Germinal center (tissue), 1 donor: ENCODE data around the gene OTUD7B.
"Not testable (repeated sequence)": the region's sequence is repeated elsewhere in the genome, so short reads cannot be mapped to it uniquely, and the experiment has no call there.

Experiments
- DNase-seq: peaks from one replicate; pipeline ENCODE4 v3.0.0; 2012; ENCODE audit warnings: mixed read lengths, low spot score

Gene OTUD7B

DNA sequence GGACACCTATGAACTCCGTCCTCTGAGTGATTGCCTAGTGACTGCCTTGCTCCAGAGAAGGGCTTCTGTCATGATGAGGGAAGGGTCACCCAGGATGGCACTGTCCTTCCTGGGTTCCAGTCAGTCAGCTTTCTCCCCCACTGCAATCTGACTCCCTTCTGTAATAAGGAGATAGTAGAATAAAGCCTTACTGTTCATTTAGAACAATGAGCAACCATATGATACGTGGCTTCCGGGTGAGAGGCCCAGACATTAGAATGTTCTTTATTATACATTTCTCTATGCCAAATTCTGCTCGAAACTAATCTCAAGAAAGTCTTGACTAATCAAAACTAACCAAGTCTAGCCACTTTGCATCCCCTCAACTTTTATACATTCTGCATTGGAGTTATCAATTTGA lies 65.3 kb downstream of the OTUD7B start:
- DNase-seq, result no peak

DNA sequence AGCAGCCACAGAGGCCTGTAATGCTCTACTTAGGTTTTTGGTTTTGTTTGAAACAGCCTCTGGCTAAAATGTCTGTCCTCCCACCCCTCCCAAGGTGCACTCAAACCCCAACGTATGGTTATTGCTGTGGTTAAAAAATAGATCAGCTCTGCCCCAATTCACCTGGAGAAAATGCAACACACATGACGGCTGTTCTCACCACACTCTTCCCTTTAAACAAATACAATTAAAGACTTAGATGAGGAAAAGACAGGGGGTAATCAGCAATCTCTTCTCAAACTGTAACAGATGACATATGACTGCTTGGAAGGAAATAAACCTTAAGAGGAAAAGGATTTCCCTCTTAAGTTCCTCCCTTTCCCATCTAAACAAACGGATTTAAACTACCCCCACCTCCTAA lies 67.6 kb downstream of the OTUD7B start:
- no peak for DNase-seq

DNA sequence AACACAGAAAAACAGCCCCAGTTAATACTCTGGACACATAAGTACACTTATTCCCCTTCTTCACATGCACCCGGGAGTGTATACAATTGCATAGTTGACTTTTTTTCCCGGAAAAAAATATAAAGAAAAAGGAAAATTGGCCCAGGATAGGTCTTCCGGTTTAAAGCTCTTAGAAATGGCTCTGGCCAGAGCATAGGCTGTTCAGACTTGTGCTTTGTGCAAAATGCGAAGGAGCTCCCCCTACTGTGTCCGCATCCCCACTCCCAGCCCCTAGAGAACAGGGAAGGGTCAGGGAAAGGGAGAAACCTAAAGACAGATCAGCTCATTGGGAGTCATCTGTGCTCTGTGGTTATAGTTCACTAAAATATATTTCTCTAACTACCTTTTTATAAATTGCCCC lies 68.3 kb downstream of the OTUD7B start:
- no peak for DNase-seq

DNA sequence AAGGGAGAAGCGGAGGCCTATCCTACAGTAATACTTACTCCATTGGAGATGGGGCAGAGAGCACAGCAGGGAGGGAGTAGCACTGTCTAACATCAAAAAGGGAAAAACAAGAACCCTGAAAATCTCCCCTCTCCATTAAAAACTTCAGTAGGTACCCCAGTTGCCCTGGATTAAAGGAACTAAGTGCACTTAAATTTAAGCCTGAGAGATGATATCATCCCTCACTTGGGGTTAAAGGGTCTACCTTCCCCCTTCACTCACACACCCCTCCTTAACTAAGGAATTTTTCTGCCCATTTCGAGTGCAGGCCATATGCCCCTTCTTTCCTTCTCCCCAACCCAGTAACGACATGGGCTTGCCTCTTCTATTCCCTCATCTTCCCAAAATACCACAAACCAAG lies 70.1 kb downstream of the OTUD7B start:
- no peak for DNase-seq

DNA sequence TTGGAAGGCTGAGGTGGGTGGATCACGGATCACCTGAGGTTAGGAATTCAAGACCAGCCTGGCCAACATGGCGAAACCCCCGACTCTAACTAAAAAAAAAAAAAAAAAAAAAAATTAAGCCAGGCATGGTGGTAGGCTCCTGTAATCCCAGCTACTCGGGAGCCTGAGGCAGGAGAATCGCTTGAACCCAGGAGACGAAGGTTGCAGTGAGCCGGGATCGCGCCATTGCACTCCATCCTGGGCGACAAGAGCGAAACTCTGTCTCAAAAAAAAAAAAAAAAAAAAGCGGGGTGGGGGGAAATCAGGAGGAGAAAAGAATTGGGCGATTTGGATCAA lies 71.9 kb downstream of the OTUD7B start:
- DNase-seq, result not testable (repeated sequence)

DNA sequence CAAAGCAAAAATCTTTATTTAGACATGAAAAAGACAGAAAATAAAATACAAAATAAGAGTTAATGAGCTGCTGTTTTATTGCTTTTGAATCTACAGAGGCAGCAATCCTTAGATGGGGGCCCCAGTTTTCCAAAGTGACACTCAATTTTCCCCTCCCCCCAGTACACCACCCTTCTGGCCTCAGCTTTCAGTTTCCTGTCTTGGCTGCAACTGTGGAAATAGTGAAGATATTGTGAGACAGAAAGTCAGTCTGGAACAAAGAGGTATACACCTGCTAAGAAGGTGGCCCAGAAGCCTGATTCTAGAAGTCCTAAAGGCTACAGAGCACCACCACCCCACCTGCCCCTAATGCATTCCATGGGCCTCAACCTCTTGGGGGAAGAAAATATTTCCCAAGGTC lies 72.8 kb downstream of the OTUD7B start:
- DNase-seq, result no peak

DNA sequence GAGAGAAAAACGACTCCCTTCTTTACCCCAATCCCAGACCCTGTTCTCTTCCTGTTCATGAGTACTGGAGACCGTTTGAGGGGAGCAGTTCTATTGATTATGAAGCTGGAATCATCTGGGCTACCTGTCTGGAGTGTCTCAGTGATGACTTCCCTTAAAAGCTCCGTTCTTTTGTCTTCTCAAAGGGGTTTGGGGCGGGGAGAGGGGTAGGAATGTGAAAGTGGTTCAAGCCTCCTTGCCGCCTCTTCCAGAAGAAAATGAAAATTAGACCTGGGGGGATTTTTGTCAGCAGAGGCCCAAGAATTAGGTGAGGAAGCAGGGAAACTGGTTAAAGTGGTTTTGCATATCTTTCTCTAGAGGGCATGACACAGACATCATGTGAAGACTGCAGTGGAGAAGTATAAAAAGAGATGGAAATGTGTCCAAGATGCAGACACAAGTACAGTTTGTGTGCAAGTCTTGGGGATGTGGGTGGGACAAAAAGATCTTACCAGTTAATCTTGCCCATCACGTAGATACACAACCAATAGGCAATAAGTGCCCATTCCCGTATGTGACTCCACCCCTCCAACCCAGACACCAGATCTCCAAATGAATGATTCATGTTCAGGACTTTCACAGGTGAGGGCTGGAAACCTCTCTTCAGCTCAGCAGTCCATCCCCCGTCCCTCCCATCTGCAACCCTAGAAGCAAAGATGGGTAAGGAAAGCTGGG lies 73.4 kb downstream of the OTUD7B start:
- no peak for DNase-seq

DNA sequence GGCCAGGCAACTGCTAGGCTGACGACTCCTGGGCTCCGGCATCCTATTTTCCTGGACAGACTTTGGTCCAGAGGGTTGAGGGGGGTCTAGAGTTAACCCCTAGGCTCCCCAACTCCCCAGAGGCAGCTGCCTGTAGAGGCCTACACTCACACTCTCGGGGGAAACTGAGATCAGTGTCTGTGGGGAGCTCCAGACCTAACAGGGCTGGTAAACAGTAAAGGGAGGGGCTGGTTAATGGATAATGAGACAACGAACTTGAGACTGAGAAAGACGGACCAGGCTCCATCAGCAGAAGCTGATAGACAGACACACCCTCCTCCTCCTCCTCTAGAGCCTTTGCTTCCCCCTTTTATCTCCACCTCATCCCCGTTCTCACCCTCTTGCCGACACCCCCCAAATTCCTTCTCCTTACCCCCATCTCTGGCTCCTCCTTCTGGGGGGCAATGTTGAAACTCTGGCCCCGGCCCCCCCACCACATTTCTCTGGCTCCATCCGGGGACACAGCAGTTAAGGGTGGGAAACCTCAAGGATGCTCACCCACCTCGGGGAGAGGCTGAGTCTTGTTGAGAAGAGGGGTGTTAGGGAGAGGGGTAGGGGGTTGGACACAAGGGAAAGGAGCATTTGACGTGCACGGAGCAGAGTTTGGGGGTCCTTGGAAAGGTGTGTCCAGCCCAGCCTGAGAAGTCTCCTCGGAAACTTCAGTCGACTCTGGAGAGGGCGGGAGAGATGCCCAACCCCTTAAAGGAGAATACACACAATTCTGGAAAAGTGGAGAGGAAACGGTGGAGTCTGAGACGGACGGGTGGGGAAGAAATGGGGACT lies 74.1 kb downstream of the OTUD7B start, which contains the start of gene MTMR11:
MTMR11 (minus strand) TSS at position 710 of the 822 bp plus-strand sequence; CDS start at position 478, 232 bp downstream.
- DNase-seq, result no peak

DNA sequence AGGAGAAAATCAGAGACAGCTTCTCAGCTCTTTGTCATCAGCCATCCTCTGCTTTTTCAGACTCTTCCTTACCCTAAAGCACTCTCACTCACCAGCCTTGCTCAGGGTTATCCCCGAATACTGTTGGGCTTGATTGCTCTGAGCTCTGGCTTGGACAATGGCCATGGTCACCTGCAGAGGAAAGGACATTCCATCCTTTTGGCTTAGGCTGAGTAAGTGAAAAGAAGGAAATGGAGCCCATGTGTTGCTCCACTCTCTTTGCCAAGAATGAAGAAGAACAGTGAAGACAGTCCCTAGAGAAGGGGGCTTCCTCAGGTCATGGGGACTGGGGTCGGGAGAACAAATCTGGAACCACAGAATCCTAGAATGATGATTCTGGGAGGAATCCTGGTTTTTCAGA lies 76.2 kb downstream of the OTUD7B start:
- DNase-seq, result no peak

DNA sequence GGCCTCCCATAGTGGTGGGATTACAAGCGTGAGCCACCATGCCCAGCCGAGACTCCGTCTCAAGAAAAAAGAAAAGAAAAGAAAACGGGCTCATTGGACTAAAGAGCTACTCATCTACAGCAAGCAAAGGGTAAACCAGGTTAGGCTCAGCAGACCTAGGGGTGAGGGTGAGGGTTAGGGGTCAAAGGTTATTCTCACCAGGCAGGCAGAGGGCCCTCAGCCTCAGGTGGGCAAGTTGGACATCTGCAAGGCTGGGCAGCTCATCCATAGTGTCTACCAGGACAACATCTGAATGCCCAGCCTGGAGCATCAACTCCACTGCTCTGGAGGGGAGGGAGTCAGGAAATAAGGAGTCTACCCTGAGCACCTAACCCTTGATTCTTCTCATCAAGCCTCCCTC lies 77.3 kb downstream of the OTUD7B start:
- DNase-seq, result no peak

DNA sequence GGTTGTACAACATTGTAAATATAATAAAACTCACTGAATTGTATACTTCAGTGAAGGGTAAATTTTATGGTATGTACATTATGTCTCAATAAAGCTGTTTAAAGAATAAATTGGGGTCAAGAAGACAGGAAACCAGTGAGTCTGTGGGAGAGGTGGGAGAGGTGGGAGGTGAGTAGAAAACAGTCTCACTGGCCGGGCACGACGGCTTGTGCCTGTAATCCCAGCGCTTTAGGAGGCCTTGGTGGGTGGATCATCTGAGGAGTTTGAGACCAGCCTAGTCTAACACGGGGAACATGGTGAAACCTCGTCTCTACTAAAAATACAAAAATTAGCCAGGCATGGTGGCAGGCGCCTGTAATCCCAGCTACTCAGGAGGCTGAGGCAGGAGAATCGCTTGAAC lies 78.1 kb downstream of the OTUD7B start:
- no peak for DNase-seq

DNA sequence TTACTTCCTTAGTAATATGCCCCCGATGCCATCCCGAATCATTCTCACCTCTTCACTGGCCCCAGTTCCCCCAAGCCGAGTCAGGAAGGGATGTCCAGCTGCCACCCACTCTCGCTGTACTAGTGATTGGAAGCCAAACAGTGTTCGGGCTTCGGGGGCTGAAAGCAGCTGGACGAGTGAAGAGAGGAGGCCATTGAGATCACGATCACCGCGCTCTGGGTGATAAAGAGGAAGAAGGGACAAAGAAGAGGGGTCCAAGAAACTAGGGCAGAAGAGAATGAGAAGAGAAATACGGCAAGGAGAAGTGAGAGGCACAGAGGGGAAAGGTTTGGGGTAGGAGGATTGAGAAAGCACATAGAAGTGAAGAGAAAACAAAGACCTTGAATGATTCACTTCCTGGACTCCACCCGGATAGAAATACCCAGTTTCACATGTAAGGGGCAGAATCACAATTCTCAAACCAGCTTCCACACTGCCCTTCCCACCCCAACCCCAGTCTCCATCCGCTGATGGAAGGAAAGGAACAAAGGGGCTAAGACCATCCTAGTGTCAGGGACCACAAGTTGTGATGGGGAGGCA lies 79.2 kb downstream of the OTUD7B start:
- no peak for DNase-seq

DNA sequence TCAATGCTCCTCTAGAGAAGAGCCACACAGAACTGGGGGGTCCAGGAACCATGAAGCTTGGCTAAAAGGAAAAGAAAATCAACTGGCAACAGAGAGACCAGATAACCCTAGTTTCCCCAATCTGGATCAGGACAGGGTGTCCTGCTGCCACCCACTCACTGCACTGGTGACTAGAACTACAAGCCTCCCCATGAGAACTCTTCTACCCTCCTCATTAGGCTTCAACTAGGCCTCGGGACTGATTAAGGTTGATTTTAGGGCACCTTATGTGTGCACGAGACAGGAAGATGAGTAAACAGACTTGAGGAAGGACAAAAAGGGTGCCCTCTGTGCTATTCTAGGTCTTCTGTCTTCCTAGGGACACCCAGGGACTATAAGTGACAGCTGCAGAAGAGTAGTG lies 80.7 kb downstream of the OTUD7B start:
- DNase-seq, result no peak

DNA sequence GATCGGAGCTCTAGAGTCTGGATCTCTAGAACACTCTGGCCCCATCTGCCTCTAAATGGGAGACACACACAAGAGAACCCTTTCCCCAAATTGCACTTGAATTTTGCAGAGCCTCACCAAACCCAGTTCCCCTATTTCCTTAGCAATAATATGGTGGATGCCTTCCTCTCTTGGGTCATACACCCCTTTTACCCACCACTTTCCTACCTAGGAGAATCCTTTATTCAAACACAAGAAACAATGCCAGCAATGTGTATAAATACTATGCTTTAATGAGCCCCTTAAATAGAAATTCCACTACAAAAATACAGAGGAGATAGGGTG lies 82.2 kb downstream of the OTUD7B start:
- no peak for DNase-seq

DNA sequence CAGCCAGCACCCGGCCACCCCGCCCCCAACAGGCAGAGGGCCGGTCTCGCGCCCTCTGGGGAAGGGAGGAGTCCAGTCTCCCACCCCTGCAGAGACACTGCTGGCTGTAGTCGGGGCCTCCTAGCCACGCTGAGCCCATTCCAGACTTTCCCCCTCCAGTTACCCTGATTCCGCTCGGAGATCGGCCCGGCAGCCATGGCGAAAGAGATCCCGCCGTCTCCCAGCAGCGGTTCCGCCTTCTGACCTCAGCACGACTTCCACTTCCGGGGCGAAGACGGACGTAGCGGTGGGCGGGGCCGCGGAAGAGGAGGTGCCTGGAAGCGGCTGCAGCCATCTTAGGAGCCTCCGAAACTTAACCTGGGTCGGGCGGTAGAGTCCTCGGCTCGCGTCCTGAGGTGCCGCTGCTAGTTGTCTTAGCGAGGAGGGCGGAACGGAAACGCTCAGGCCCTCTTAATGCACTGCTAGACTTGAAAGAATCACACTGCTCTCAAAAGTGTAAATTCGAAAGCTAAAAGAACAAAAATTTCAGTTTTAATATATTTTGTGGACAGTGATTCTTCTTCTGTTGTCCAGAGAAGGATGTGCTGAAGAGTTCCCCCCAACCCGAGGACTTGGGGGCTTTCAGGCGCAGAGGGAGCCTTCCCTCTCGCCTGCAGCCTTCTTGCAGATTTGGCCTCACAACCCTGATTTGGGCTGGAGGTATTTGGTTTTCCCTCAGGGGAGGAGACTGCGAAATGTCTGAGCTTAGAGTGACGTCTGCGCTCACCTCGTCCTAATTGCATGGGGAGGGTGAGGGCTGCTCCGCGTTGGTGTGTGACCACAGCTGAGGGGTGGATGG lies 82.7 kb downstream of the OTUD7B start, which contains the start of gene SF3B4:
SF3B4 (minus strand) TSS at position 241 of the 838 bp plus-strand sequence; CDS start at position 197, 44 bp downstream.
- DNase-seq, result peak; percentile 92

DNA sequence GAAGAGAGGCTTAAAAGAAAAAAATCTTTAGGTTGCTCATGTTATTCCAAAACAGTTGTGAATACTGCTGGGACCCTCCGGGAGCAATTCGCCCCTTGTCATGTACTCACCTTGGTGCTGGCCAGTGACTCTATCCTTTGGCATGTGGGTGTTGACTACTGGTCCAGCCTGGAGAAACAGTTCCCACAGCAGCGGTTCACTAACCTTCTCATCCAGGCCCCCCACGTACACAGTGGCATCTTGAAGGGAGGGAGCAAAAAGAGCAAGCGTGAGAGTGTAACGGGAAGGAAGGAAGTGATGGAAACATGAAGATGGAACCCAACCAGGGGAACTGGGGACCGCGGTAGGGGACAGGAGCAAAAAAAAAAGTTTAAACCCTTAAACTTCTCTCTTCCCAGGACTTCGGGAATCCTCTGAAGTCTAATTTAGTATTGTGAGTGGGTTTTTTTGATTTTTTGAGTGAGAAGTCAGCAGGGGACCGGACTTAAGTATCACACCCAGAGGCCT lies 83.4 kb downstream of the OTUD7B start:
- DNase-seq, result no peak

DNA sequence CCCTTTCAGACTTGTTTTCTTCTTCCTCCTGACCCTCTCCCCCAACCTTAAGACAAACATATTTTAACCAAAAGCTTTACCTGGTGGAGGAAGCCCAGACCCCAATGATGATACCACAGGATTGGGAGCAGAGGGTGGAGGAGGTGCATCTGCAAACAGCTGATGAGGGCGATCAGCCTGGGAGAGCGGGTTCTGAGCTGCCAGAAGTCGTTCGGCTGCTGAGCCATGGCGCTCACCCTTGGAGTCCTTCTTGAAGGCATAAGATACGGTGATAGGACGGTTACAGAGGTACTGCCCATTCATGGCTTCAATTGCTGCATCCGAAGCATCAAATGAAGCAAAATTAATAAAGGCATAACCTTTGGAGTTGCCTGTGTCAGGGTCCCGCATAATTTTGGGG lies 84.2 kb downstream of the OTUD7B start:
- no peak for DNase-seq

DNA sequence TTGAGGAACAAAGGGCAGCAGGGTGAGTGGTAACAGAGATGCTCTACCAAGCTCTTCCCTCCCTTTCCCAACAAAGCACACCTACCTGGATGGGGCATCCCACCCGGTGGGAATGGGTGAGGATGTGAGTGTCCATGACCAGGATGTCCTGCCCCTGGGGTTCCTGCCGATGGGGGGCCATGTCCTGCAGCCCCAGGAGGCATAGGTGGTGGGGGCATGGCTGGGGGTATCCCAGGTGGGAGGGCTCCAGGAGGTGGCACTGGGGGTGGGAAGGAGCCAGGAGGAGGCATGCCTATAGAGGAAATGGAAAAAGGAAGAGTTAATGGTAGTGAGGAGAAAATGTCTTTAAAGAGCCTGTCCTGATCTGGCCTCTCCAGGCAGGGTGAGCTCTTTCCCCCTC lies 84.8 kb downstream of the OTUD7B start:
- DNase-seq, result no peak

DNA sequence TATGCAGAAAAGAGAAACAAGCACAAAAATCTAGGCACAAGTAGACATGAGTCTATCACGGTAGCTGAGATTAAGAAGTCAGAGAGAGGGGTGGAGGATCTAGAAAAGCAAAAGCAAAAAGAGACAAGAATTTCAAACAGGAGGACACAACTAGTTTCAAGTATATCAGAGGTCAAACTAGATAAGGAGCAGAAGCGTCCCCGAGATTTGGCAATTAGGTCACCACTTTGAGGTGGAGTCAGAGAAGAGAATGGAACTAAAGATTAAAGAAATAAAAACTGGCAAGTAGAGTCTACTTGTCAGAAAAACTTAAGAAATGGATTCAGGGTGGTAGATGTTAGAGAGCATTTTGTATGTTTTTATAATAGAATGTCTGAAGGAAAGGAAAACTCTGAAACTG lies 85.2 kb downstream of the OTUD7B start:
- no peak for DNase-seq

DNA sequence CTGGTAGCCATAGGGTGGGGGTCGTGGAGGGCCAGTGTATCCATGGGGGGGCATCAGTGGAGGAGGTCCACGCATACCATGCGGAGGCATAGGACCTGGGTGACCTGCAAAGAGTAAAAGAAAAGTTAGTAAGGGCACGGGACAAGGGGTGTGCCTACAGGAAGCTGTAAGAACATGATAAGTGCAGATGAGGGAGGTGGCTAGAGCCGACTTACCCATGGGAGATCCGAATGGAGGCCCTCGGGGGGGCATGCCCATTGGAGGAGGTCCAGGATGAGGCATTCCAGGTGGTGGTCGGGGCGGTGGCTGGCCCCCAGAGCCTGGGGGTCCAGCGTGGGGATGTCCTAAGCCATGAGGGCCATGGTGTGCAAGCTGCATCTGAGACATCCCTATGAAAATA lies 86.9 kb downstream of the OTUD7B start:
- DNase-seq, result no peak

DNA sequence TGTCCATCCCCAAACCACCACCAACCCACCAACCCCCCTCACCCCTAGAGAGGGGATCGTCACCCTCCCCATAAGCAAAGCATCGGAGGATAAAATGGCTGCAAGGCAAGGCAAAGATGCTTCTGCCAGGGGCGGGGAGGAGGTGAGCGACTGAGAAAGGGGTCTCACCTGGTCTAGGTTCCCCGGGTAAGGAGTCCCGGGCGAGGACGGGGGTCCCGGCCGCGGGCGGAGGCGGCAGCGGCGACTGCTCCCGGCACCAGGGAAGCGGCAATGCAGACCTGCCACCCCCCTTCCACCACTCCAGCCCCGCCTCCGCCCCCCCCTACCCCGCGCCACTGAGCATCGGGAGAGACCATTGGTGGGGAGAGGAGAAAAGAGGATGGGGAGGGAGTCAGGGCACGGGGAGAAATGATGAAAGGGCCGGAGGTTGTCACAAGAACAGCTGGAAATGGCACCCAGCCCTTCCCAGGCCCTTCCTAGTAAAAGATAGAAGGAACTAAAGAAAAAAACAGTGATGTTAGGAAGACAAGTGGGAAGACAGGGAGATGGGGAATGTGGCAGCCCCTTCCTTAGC lies 92.9 kb downstream of the OTUD7B start, which contains the start of gene SV2A:
SV2A (minus strand) TSS at position 274 of the 574 bp plus-strand sequence. CDS start 4,004 bp downstream, outside the sequence.
- no peak for DNase-seq

DNA sequence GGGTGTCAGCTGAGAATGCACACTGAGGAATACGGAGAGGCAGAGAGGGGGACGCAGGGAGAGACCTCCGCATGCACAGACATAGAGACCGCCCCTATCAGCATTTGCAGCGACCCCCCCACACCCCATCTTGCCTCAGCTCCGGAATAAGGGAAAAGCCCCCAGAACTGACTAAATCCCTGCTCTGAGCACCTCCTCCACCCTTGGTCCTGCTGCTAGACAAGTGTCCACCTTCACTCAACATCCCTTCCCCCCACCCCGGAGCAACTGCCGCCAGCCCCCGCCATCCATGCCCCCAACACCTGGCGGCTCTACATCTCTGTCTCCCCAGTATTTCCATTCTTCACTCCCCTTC lies 93.7 kb downstream of the OTUD7B start:
- DNase-seq, result no peak
